GM12878 (cell line): ENCODE measurements around the gene ADARB1. TPM values are rescaled to one million over a fixed set of nuclear protein-coding genes. Genes with fewer than 3 reads are reported as not detected.

Experiments used
- ATAC-seq: fragments of 200-7000 bp; cut with Tn5 transposase; 3 replicates; pipeline ENCODE4 v1.9.1; 2020; ENCODE audit warnings: mild to moderate bottlenecking, moderate library complexity
- BruUV-seq: library from RNA; stranded (reverse); fragments of 400-500 nt; replicated peaks from 2 replicates; lab custom pipeline; 2021; lab: Mats Ljungman, UMichigan
- CTCF ChIA-PET: fragments of 300-600 bp; sonication (Branson Sonifier 250); formaldehyde crosslinking; extraction: SDS; loops from one replicate; lab custom pipeline; 2021; ENCODE audit warnings: inconsistent platforms; lab: Yijun Ruan, JAX
- POLR2A ChIA-PET: fragments of 350-600 bp; formaldehyde crosslinking; extraction: SDS; loops from one replicate; lab custom pipeline; 2021; ENCODE audit warnings: inconsistent platforms; lab: Charles Lee
- RAD21 ChIA-PET: fragments of 300-600 bp; sonication (Branson Sonifier 250); formaldehyde crosslinking; loops from one replicate; lab custom pipeline; 2023; ENCODE audit warnings: antibody characterized with exemption; ENCODE audit not compliant: unreplicated experiment; lab: Charles Lee
- SMC1A ChIA-PET: fragments of 300-600 bp; sonication (Branson Sonifier 250); formaldehyde crosslinking; loops from one replicate; lab custom pipeline; 2023; ENCODE audit not compliant: unreplicated experiment, uncharacterized antibody; lab: Charles Lee
- DNase-seq: peaks from one replicate; pipeline ENCODE4 v3.0.0-alpha.2; 2011; ENCODE audit warnings: low read depth, low spot score
- FAIRE-seq: peaks from 3 replicates; lab custom pipeline; 2011; peaks lifted over from hg19 to GRCh38; lab: Jason Lieb, UNC
- H2AFZ ChIP-seq: 2 replicates; pipeline ENCODE4 v1.6.0; 2011; ENCODE audit warnings: low read depth, low read length, control low read depth; ENCODE audit not compliant: control insufficient read depth
- H3K27ac ChIP-seq: 2 replicates; pipeline ENCODE4 v1.5.1; 2011; ENCODE audit warnings: control low read depth; ENCODE audit not compliant: control insufficient read depth, insufficient read depth
- H3K27me3 ChIP-seq, 2 experiments: replicated peaks in 1 of 2; 2 replicates each; pipeline versions ENCODE4 v1.6.0 to v1.6.1; 2011; ENCODE audit warnings: low read length in 1 of 2; ENCODE audit not compliant: control insufficient read depth in 2 of 2, insufficient read depth in 2 of 2
- H3K36me3 ChIP-seq, 2 experiments: 2 replicates each; pipeline ENCODE4 v1.5.1; 2011; ENCODE audit warnings: low read length in 1 of 2; ENCODE audit not compliant: control insufficient read depth in 2 of 2, insufficient read depth in 2 of 2
- H3K4me1 ChIP-seq: 2 replicates; pipeline ENCODE4 v1.6.1; 2011; ENCODE audit warnings: mild to moderate bottlenecking, low read length, moderate library complexity, mixed read lengths; ENCODE audit not compliant: control insufficient read depth, insufficient read depth
- H3K4me2 ChIP-seq: 2 replicates; pipeline ENCODE4 v1.6.0; 2011; ENCODE audit warnings: control low read depth; ENCODE audit not compliant: control insufficient read depth, insufficient read depth
- H3K4me3 ChIP-seq: fragments of 200-600 bp; sonication (generic); 2 replicates; pipeline ENCODE4 v1.5.1; 2016
- H3K79me2 ChIP-seq: 2 replicates; pipeline ENCODE4 v1.6.0; 2011; ENCODE audit warnings: low read length; ENCODE audit not compliant: control insufficient read depth, insufficient read depth
- H3K9ac ChIP-seq: 2 replicates; pipeline ENCODE4 v1.8.0; 2011; ENCODE audit warnings: low read length, control low read depth, mixed read lengths; ENCODE audit not compliant: control insufficient read depth, insufficient read depth
- H3K9me3 ChIP-seq: replicated peaks from 3 replicates; pipeline ENCODE4 v1.5.1; 2011; ENCODE audit warnings: mild to moderate bottlenecking, low read length; ENCODE audit not compliant: control insufficient read depth, insufficient read depth
- H4K20me1 ChIP-seq: 2 replicates; pipeline ENCODE4 v1.6.0; 2011; ENCODE audit not compliant: control insufficient read depth, insufficient read depth
- EP300 ChIP-seq, 2 experiments: fragments of 150-350 bp in 1 of 2; IDR thresholded peaks; 2 replicates each; pipeline ENCODE4 v1.6.1; 2011 to 2012; ENCODE audit warnings: low read depth in 2 of 2, low read length in 2 of 2, borderline replicate concordance in 1 of 2, improper control_type of control experiment in 1 of 2, inconsistent platforms in 1 of 2; ENCODE audit not compliant: control insufficient read depth in 1 of 2
- IRF5 ChIP-seq: fragments of 450-650 bp; IDR thresholded peaks from 2 replicates; pipeline ENCODE4 v1.6.1; 2017; ENCODE audit warnings: borderline replicate concordance
- JUNB ChIP-seq: IDR thresholded peaks from 2 replicates; pipeline ENCODE4 v1.6.1; 2016; ENCODE audit warnings: antibody characterized with exemption, mild to moderate bottlenecking
- MEF2A ChIP-seq: IDR thresholded peaks from 2 replicates; pipeline ENCODE4 v1.6.1; 2011; ENCODE audit warnings: low read depth, mild to moderate bottlenecking, low read length, moderate library complexity; ENCODE audit not compliant: insufficient read depth
- MTA3 ChIP-seq: IDR thresholded peaks from 2 replicates; pipeline ENCODE4 v1.6.1; 2012; ENCODE audit warnings: low read length, inconsistent platforms, borderline replicate concordance
- MYC ChIP-seq: IDR thresholded peaks from 2 replicates; pipeline ENCODE4 v1.6.1; 2011; ENCODE audit warnings: mild to moderate bottlenecking, low read length, moderate library complexity, inconsistent platforms; ENCODE audit not compliant: insufficient read depth, insufficient replicate concordance, insufficient read length, severe bottlenecking
- SP1 ChIP-seq: IDR thresholded peaks from one replicate; pipeline ENCODE4 v1.6.1; 2011; ENCODE audit warnings: low read depth, low read length
- SUZ12 ChIP-seq: fragments of 200-600 bp; sonication (generic); IDR thresholded peaks from one replicate; pipeline ENCODE4 v1.6.1; 2018; ENCODE audit warnings: antibody characterized with exemption, mild to moderate bottlenecking; ENCODE audit not compliant: unreplicated experiment
- TARDBP ChIP-seq: IDR thresholded peaks from 2 replicates; pipeline ENCODE4 v1.6.1; 2016; ENCODE audit warnings: borderline replicate concordance
- TBL1XR1 ChIP-seq: IDR thresholded peaks from 2 replicates; pipeline ENCODE4 v1.6.1; 2012; ENCODE audit warnings: low read depth, low read length, improper control_type of control experiment
- USF1 ChIP-seq: IDR thresholded peaks from 2 replicates; pipeline ENCODE4 v1.6.1; 2011; ENCODE audit warnings: borderline replicate concordance, low read depth, mild to moderate bottlenecking, moderate library complexity, mixed read lengths, low read length; ENCODE audit not compliant: insufficient read depth; ENCODE audit errors: extremely low read length
- ZNF207 ChIP-seq: fragments of 450-650 bp; IDR thresholded peaks from 2 replicates; pipeline ENCODE4 v1.6.1; 2014; ENCODE audit warnings: antibody characterized with exemption, mild to moderate bottlenecking, borderline replicate concordance
- ZZZ3 ChIP-seq: IDR thresholded peaks from 2 replicates; pipeline ENCODE4 v1.6.1; 2011; ENCODE audit warnings: low read depth; ENCODE audit not compliant: control insufficient read depth, insufficient read length
- WGBS: methylation state at CpG from one replicate; pipeline ENCODE4 v1.1.6; 2016; ENCODE audit warnings: low lambda C conversion rate; ENCODE audit not compliant: insufficient replicate concordance, insufficient coverage; ENCODE audit errors: missing lambda C conversion rate; 5-methylcytosine and 5-hydroxymethylcytosine counted together
- in situ Hi-C: fragments of 300-500 bp; cut with MboI; formaldehyde crosslinking; loops from 9 replicates; pipeline ENCODE4 v1.14.3; 2018; ENCODE audit warnings: mixed read lengths
- intact Hi-C: fragments of 100-400 bp; cut with micrococcal nuclease; formaldehyde crosslinking; loops from one replicate; pipeline ENCODE4 v1.14.2; 2022; ENCODE audit not compliant: unreplicated experiment
- polyA plus RNA-seq, 11 experiments: library from polyadenylated mRNA; depleted of rRNA in 4 of 11; unstranded in 6 of 11; stranded (reverse) in 5 of 11; fragments of >200 nt; fragmentation: Nextera tagmentation in 4 of 11; fragmentation: Illumina TruSeq in 1 of 11; extraction: Ambion mirVana in 4 of 11; extraction: Trizol in 1 of 11; gene quantifications; 1 replicate in 1 of 11; 2 replicates in 10 of 11; pipeline versions ENCODE4 v1.2.1 to v1.2.3, GENCODE V29; 2011 to 2016; ENCODE audit warnings: inconsistent platforms in 2 of 11, missing spikeins in 2 of 11, low read depth in 1 of 11
- total RNA-seq, 4 experiments: library from RNA; depleted of rRNA in 3 of 4; stranded (reverse); fragments of >200 nt in 3 of 4; fragmentation: Illumina TruSeq in 1 of 4; extraction: Trizol in 1 of 4; gene quantifications; 2 replicates each; pipeline versions ENCODE4 v1.2.1 to v1.2.3, GENCODE V29; 2013 to 2021
- TF ChIP-seq, protein P1 (sequence below): fragments of 450-650 bp; formaldehyde crosslinking; IDR thresholded peaks from 2 replicates; pipeline ENCODE4 v1.4.0; 2022; ENCODE audit warnings: mild to moderate bottlenecking, moderate library complexity
- TF ChIP-seq, protein P2 (sequence below): fragments of 450-650 bp; formaldehyde crosslinking; IDR thresholded peaks from 2 replicates; pipeline ENCODE4 v1.5.0; 2022; ENCODE audit warnings: mild to moderate bottlenecking, missing genetic modification characterization

Gene ADARB1
- total and polyA plus RNA-seq, 10 of the 15 experiments (the other 5 are each of a cell fraction or from before 2014, with no cell fraction given): 5.7 to 61.7 (median 25.3) TPM

GRCh38 chr21:45036630-45037029 is 37.8 kb upstream of the ADARB1 start:
- RAD21 ChIA-PET: interaction anchor here (0.7 to 1.1 kb wide), 2 partner anchors 94 to 236 kb away, joined by 3 read pairs; no protein-coding TSS in a partner anchor
- peaks cover 7% of the 10 kb centered on the region; the same call in 1 of the 3 replicates for H3K9me3 ChIP-seq
- CTCF ChIA-PET: interaction anchor here (1.4 kb wide), 1 partner anchor 92 kb away, joined by 4 read pairs; no protein-coding TSS in a partner anchor
- TF ChIP-seq SP1: no peak
- TF ChIP-seq IRF5: no peak
- TF ChIP-seq, protein P1, sequence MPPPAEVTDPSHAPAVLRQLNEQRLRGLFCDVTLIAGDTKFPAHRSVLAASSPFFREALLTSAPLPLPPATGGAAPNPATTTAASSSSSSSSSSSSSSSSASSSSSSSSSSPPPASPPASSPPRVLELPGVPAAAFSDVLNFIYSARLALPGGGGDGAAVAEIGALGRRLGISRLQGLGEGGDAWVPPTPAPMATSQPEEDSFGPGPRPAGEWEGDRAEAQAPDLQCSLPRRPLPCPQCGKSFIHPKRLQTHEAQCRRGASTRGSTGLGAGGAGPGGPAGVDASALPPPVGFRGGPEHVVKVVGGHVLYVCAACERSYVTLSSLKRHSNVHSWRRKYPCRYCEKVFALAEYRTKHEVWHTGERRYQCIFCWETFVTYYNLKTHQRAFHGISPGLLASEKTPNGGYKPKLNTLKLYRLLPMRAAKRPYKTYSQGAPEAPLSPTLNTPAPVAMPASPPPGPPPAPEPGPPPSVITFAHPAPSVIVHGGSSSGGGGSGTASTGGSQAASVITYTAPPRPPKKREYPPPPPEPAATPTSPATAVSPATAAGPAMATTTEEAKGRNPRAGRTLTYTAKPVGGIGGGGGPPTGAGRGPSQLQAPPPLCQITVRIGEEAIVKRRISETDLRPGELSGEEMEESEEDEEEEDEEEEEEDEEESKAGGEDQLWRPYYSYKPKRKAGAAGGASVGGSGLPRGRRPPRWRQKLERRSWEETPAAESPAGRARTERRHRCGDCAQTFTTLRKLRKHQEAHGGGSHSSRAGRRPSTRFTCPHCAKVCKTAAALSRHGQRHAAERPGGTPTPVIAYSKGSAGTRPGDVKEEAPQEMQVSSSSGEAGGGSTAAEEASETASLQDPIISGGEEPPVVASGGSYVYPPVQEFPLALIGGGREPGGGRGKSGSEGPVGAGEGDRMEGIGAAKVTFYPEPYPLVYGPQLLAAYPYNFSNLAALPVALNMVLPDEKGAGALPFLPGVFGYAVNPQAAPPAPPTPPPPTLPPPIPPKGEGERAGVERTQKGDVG: no peak
- TF ChIP-seq USF1: no peak
- TF ChIP-seq SUZ12: no peak
- TF ChIP-seq MTA3: no peak
- TF ChIP-seq, protein P2, sequence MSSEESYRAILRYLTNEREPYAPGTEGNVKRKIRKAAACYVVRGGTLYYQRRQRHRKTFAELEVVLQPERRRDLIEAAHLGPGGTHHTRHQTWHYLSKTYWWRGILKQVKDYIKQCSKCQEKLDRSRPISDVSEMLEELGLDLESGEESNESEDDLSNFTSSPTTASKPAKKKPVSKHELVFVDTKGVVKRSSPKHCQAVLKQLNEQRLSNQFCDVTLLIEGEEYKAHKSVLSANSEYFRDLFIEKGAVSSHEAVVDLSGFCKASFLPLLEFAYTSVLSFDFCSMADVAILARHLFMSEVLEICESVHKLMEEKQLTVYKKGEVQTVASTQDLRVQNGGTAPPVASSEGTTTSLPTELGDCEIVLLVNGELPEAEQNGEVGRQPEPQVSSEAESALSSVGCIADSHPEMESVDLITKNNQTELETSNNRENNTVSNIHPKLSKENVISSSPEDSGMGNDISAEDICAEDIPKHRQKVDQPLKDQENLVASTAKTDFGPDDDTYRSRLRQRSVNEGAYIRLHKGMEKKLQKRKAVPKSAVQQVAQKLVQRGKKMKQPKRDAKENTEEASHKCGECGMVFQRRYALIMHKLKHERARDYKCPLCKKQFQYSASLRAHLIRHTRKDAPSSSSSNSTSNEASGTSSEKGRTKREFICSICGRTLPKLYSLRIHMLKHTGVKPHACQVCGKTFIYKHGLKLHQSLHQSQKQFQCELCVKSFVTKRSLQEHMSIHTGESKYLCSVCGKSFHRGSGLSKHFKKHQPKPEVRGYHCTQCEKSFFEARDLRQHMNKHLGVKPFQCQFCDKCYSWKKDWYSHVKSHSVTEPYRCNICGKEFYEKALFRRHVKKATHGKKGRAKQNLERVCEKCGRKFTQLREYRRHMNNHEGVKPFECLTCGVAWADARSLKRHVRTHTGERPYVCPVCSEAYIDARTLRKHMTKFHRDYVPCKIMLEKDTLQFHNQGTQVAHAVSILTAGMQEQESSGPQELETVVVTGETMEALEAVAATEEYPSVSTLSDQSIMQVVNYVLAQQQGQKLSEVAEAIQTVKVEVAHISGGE (CRISPR knock-in tag): no peak
- TF ChIP-seq JUNB: no peak
- no peak for TF ChIP-seq EP300 (IDR thresholded peaks at IDR 0.05; ENCODE audit: borderline replicate concordance in 1 of 2, control insufficient read depth in 1 of 2, low read depth in 2 of 2, low read length in 2 of 2)
- no peak for TF ChIP-seq MYC
- no peak for TF ChIP-seq ZZZ3
- no peak for TF ChIP-seq ZNF207
- no peak for TF ChIP-seq TBL1XR1
- no peak for TF ChIP-seq MEF2A
- TF ChIP-seq TARDBP: no peak

More at GRCh38 chr21:45036630-45037029, 37.8 kb upstream of the ADARB1 start:
- H3K27ac ChIP-seq: no peak overlapping the region
- ATAC-seq (no peak), FAIRE-seq (no peak), DNase-seq (no peak)
- no peaks in the 10 kb centered on the region for H3K79me2 ChIP-seq
- no TSS peak for BruUV-seq
- POLR2A ChIA-PET: no interaction called here
- SMC1A ChIA-PET: interaction anchor here (0.9 kb wide), 1 partner anchor 41 kb away, joined by 5 read pairs; no protein-coding TSS in a partner anchor
- H3K4me2 ChIP-seq: no peak overlapping the region
- WGBS: 5% methylated on average over 1 of the region's 1 CpG
- no peak overlapping the region for H3K9ac ChIP-seq
- H2AFZ ChIP-seq: no peak overlapping the region
- in situ Hi-C loops: no loop called here
- H3K4me1 ChIP-seq: no peaks in the 10 kb centered on the region
- H3K4me3 ChIP-seq: no peak overlapping the region
- H3K36me3 ChIP-seq: no peaks in the 10 kb centered on the region
- intact Hi-C loops: no loop called here
- H4K20me1 ChIP-seq: no peaks in the 10 kb centered on the region
- no peaks in the 10 kb centered on the region; a peak in 1 of 4 replicates for H3K27me3 ChIP-seq
